SU-DHL-6 (cell line): ENCODE measurements around the gene RXRG.

Source experiments
- CTCF ChIP-seq: fragments of 200-600 bp; sonication (generic); IDR thresholded peaks from one replicate; pipeline ENCODE4 v1.5.1; 2017; ENCODE audit warnings: antibody characterized with exemption, mild to moderate bottlenecking, low read length, moderate library complexity; ENCODE audit not compliant: insufficient read depth, poor library complexity, severe bottlenecking
- EZH2phosphoT487 ChIP-seq: fragments of 200-600 bp; sonication (generic), shearing (Covaris generic); conservative IDR thresholded peaks from 2 replicates; pipeline ENCODE4 v1.6.1; 2018; ENCODE audit warnings: mild to moderate bottlenecking, antibody characterized with exemption, low read length, moderate library complexity, mixed read lengths

GRCh38 chr1:165387505-165387904 lies 57.4 kb downstream of the RXRG start:
- TF ChIP-seq CTCF (no peak), EZH2phosphoT487 (no peak)
